ENCODE measurements around the gene SPSB3. TPM values are rescaled to one million over a fixed set of nuclear protein-coding genes. Genes with fewer than 3 reads are reported as not detected.

The SPSB3 gene
- total RNA-seq, 2 donors from 2014 or later: 19.1 to 29.2 TPM

Other genes with a start within 250 kb of the SPSB3 start
- gene TMEM204, start 248.9 kb downstream of the SPSB3 start, total RNA-seq: 10 to 100 TPM; 10.3 to 17.6 TPM
- gene IFT140, start 170.5 kb downstream of the SPSB3 start, total RNA-seq: 10 to 100 TPM; 16.0 to 17.1 TPM
- 10 to 100 TPM; 16.5 to 19.5 TPM for gene CRAMP1, start 170.2 kb downstream of the SPSB3 start, total RNA-seq
- gene JPT2, start 104.3 kb downstream of the SPSB3 start, total RNA-seq: 10 to 100 TPM; 66.5 to 74.8 TPM
- gene MAPK8IP3, start 76.4 kb downstream of the SPSB3 start, total RNA-seq: 10 to 100 TPM; 76.1 to 83.6 TPM
- 10 to 100 TPM; 30.9 to 55.6 TPM for gene NME3, start 11.0 kb downstream of the SPSB3 start, total RNA-seq
- gene EME2, start 9.8 kb downstream of the SPSB3 start, total RNA-seq: 10 to 100 TPM; 21.9 to 24.0 TPM
- gene MRPS34, start 9.4 kb downstream of the SPSB3 start, total RNA-seq: 100 to 1,000 TPM; 106 to 180 TPM
- gene NUBP2, start 389 bp upstream of the SPSB3 start, total RNA-seq: 10 to 100 TPM; 41.0 to 48.3 TPM
- not detected for gene IGFALS, start 11.1 kb upstream of the SPSB3 start, total RNA-seq
- gene HAGH, start 44.3 kb upstream of the SPSB3 start, total RNA-seq: 10 to 100 TPM; 31.7 to 65.6 TPM
- 10 to 100 TPM; 11.9 to 13.0 TPM for gene FAHD1, start 44.6 kb upstream of the SPSB3 start, total RNA-seq
- under 1 TPM; 0.43 to 0.45 TPM for gene MEIOB, start 89.6 kb upstream of the SPSB3 start, total RNA-seq
- gene HS3ST6, start 135.8 kb upstream of the SPSB3 start, total RNA-seq: not detected
- 10 to 100 TPM; 17.3 to 41.7 TPM for gene MSRB1, start 160.6 kb upstream of the SPSB3 start, total RNA-seq
- gene RPL3L, start 172.1 kb upstream of the SPSB3 start, total RNA-seq: not detected
- 10 to 100 TPM; 63.4 to 98.8 TPM for gene NDUFB10, start 177.0 kb upstream of the SPSB3 start, total RNA-seq
- gene RPS2, start 182.3 kb upstream of the SPSB3 start, total RNA-seq: 1,000 to 10,000 TPM; 5,211 to 5,668 TPM
- under 1 TPM in 1 of 2 donors, not detected in 1; 0.41 TPM for gene RNF151, start 184.3 kb upstream of the SPSB3 start, total RNA-seq
- gene TBL3, start 189.5 kb upstream of the SPSB3 start, total RNA-seq: 10 to 100 TPM; 18.8 to 37.2 TPM
- gene NOXO1, start 198.9 kb upstream of the SPSB3 start, total RNA-seq: not detected
- 10 to 100 TPM; 19.1 to 25.0 TPM for gene GFER, start 201.6 kb upstream of the SPSB3 start, total RNA-seq
- 1 to 10 TPM; 2.0 to 9.0 TPM for gene SYNGR3, start 207.4 kb upstream of the SPSB3 start, total RNA-seq
- 10 to 100 TPM; 72.2 to 87.9 TPM for gene ZNF598, start 227.2 kb upstream of the SPSB3 start, total RNA-seq
- gene NPW, start 237.2 kb upstream of the SPSB3 start, total RNA-seq: 1 to 10 TPM in 1 of 2 donors, under 1 TPM in 1; 0.61 to 4.6 TPM
- 1 to 10 TPM in 1 of 2 donors, under 1 TPM in 1; 0.82 to 3.7 TPM for gene NHERF2, start 244.3 kb upstream of the SPSB3 start, total RNA-seq

All from activated naive CD4-positive, alpha-beta T cell treated with anti-CD3 and anti-CD28 coated beads, Interleukin-2, amount 50 U/mL, for 72 hours (primary cell).